Measurements from ENCODE around the gene LHX3. TPM values are rescaled to one million over a fixed set of nuclear protein-coding genes. Genes with fewer than 3 reads are reported as not detected.

LHX3 gene
- polyA plus RNA-seq, 1 donor: not detected

DNA sequence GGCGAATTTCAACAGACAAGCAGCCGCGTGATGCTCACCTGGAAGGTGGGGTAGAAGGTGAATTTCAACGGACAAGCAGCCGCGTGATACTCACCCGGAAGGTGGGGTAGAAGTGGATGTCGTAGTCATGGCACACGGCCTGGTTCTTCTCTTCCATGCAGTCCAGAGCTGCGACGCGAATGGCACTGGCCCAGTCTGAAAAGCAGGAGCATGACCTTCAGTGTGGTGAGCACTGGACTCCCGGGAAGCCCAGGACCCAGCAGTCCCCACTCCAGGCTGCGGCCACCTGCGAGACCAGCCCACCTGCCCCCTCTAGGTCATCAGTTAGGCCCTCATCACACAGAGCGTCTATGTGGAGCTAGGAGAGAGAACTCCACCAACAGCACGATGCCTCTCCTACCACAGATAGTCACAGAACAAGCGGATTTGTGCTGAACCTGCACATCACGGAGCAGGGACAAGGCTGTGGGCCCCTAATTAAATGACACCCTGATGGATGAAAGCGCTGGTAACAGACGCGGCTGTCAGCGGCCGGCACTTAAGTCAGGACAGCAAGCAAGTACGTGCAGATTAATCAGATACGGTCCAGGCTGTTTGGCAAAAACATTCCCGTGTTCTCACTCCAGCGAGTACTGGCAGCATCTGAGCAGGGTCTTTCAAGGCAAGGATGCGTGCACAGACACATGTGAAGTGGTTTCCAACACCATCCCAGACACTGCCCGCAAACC is 21.9 kb upstream of the LHX3 start:
- DNase-seq: no peak

DNA sequence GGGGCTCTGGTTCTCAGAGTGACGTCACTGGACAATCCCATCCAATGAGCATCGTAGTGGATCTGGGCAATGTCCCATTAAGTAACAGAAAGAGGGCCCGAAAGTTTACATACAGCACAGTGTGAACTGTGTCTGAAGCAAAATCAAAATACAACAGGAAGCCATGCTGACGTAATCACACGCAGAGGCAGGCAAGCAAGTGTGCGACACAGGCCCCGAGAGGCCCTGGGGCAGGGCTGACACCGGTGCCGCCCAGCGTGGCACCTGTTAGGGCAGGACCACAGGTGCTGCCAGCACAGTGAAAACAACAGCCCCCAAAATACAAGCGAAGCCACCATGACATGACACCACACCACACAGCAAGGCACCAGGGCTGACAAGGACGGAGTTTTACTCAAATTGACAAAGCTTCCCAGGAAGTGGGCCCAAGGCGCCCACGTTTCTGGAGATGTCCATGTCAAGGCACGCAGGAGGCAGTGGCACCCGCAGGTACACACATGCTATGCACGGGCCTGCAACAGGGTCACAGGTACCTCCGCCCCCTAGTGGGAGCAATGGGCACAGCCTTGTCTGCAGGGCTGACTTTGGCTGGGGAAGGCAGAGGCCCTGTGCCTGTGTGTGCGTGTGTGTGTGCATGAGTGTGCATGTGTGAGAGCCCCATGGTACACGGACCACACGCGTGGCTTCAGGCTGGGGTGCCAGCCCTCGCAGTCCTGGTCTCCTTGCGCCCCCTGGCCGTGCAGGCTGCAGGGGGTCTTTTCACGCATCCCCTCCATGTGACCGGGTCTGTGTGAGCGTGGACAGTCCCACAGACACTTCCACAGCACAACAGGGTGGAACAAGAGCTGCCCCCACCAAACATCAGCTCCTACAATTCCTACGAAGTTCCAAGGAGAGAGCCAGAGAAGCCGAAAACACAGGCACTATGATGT is 21.1 kb upstream of the LHX3 start:
- DNase-seq: no peak

DNA sequence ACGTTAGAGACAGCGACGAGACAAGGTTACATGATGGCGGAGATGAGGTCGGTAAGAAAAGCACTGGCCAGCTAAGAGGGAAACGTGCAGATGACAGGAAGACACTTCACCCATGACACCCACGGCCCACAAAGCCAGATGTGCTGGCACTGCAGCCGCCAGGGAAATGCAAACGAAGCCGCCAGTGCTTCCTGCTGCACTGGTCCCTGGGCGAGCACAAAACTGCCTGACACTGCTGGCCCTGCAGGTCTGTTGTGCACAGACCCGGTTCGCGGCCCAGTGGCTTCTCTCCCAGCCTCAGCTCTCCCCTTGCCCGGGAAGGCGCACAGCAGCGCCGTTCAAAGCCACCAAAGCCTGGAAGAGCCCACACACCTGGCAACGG is 20.4 kb upstream of the LHX3 start:
- DNase-seq: no peak

DNA sequence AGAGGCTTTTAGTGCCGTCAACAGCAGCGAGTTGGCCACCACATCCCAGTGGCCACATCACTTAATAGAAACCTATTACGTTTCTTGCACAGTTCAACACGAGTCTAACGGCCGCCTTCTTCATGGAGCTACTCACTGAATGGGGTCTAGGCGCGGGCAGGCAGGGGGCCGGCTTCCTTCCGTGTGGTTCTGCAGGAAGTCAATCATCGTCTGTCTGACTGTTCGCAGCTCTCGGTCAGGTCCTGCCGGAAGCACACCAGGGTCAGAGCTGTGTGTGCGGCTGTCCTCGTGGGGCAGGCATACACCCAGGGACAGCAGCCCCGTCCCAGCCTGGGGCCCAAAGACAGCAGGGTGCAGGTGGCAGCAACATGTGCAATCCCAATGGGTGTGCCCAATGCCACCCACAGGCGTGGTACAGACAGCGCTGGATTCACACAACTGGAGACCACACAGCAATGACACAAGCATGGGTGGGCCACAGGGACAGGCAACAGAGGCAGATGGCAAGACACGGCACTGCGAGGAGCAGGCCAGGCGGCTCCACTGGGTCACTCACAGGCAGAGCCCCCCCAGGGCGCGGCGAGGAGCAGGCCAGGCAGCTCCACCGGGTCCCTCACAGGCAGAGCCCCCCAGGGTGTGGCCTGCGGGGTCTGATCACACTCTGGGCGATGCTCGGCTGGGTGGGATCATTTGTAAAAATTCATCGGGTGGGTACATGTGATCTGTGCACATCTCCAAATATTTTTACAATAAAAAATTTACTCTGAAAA is 19.1 kb upstream of the LHX3 start:
- no peak for DNase-seq

DNA sequence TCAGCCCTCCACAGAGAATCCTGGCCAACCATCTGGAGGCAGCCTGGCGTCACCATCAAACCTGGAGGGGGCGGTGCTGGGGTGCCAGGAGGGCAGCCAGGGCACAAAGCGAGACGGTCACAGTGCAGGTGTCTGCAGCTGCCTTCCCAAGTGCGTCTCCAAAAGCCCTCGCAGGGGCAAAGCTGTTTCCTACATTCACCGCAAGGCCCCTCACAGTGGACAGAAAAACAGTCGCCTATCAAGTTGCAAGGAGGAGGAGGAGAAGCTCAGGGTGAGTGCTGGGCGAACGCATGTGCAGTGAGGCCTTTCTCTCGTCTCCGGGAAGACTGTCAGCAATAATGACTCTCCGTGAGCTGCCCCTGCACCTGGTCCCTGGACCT is 18.0 kb upstream of the LHX3 start:
- no peak for DNase-seq

DNA sequence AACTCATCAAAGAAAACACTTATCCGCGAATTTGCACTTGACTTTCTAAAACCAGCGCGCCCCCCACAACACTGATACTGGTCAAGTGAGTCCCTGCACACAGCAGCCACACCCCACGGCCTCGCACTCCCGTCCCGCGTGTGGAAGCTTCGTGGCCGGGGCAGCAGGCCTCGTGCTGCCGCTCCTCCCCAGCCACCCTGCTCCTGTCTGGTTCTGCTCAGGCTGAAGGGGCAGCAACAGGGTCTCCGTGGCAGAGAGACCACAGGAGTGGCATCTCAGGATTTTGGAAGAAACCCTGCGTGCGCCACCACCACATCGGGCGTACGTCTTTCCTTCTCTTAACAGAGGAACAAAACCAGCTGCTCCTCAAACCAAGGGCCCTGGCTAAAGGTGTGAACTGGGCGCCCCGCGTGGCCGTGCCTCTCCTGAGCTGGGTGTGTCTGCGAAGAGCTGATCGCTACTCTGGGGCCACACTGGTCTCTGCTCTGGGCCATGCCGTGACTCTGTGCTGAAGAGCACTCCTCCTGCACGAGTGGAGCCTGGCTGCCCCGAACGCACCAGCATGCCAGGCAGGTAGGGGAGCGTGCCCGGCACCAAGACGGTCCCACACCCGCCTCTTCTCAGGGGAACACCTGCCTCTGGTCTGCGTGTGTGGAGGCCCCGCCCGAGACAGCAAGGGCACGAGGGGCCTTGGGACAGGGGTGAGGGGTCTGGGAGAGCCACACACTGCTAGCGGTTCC is 17.4 kb upstream of the LHX3 start:
- no peak for DNase-seq

DNA sequence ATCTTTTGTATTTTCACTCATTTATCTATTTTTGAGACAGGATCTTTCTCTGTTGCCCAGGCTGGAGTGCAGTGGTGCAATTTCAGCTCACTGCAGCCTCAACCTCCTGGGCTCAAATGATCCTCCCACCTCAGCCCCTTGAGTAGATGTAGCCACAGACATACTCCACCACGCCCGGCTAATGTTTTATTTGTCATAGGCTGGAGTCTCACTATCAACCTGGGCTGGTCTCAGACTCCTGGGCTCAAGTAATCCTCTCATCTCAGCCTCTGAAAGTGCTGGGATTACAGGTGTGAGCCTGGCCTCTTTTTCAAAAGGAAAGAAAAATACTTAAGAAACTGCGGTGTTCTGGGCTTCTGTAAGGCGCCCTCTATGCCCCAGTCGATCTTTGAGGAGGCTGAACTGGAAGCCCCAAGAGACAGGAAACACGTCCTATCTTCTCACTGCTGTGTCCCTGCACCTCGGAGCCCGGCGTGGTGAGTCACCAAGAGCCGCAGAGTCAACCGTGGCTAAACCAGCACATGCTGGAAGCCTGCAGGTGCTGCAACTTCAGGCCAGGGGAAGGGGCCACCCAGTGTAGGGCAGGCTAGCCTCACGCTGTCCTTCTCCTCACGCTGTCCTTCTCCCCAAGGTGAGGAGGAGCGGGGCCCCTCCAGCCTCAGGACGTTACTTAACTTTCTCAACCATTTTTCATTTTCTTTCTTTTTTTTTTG is 15.2 kb upstream of the LHX3 start:
- DNase-seq: no peak

DNA sequence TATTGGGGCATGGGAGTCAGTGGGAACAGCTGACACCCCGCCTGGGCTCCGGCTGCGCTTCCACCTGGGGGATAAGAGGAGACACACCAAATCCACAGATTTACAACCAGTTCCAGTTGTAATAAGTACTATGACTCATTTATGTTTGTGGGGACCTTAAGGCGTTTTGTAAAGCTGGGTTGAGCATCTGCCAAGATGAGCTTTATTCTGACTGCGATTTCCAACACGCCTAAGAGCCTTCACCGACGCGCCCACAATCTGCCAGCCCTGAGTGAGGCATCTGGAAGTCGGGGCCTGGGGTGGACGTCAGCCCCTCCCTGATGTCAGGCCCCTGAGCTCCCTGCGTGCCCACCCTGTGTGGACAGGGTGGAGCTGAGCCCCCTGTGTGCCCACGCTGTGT is 14.3 kb upstream of the LHX3 start:
- DNase-seq: no peak

DNA sequence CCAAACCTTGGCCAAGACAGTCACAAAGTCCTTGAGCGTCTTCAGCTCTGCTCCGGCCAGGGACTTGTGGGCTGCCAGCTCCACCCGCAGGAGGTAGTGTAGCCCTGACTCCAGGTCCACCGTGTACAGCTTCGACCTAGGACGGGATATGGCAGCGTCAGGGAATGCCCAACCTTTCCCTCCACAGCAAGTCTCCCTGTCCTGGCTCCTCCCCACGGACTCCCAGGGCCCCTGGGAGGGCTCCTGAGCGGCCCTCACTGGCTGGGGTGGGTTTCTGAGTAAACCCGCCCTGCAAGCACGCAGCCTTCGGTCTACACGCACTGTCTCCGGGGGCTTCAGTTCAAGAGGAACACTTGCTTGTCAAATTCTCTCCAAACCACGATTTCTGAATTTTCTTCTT is 13.7 kb upstream of the LHX3 start:
- no peak for DNase-seq

DNA sequence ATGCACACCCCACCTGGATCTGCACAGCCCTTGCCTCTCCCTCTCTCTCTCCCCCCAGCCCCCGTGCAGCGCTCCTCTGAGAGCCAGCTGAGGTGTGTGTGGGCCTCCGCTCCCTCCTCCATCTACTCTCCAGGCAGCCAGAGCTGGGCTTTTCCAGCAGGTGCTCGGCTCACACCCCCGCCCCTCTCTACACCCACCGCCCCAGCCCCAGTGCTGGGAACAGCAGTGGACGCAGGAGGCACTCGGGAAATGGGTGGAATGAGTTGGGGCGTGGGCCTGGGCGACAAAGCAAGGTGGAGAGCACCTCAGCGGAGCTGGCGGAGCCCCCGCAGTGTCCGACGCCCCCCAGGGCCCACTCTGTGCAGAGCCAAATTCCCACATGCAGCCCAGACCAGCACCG is 13.3 kb upstream of the LHX3 start:
- DNase-seq: no peak

DNA sequence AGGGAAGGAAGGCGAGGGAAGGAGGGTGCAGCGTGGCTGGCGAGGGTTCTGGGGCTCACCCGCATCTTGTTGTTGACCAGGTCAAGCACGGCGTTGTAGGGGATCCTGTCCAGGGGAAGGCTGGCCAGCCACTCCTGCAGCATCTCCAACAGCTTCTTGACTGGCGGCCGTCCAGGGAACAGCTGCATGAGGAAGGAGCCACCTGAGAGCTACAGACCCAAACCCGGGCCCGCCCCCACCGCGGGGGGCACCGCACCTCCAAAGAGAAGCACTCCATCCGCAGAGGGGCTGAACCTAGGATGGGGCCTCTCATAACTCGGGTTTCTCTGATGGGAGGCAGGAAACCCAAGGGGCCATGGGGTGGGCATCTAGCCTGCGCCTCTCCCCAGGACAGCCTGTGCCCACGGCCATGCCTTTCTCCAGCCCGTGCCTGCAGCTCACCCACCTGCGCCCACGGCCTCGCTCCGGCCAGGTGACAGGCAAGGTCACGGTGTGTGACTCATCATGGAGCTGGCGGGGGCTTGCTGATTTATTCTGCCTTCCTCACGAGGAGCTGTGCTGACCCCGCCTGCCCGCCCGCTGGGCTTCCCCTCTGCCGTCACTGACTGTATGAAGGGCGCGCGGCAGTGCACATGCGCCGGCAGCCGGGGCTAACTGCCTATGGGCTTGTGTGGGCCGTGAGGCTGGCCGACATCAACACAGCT is 11.8 kb upstream of the LHX3 start:
- no peak for DNase-seq

DNA sequence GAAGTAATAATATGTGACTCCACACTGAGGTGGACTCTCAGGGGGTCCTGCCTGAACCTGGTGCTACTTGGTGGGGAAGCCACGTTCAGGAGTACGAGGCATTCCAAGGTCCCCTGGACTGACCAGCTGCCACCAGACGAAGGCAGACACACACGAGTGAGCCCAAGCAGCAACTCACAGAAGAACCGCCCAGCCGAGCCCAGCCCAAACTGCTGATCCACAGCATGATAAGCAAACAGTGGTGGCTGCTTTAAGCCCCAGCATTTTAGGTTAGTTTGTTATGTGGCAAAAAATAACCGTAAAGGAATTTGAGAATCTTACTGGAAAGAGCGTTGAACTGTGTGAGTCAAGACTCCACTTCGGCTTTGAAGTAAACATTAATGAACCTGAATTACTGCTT is 8.8 kb upstream of the LHX3 start:
- DNase-seq: no peak

DNA sequence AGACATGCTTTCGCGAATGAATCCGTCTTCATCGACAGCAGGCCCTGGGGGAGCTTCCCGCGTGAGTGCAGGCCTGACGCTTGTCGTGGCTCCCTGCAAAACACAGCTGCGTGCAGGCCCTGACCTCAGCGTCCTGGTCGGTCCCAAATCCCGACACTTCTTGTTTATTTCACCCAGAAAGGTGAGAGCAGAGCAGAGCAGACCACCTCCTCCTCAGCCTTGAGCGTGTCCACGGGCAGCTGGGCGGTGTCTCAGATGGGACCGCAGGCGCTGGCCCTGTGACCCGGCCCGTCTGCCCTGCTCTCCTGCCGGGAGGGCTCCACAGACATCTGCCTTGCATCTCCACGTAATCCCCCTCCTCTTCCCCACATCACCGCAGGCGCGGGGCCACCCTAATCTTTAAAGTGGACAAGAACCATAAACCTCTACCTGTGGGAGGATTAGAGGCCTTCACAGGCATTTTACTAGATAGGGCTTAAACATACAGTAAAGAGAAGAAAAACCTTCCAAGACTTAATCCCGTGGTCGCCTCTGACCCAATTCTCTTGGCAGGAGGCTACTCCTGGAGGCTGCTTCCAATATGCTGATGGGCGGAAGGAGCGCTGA is 7.5 kb upstream of the LHX3 start:
- DNase-seq: no peak

DNA sequence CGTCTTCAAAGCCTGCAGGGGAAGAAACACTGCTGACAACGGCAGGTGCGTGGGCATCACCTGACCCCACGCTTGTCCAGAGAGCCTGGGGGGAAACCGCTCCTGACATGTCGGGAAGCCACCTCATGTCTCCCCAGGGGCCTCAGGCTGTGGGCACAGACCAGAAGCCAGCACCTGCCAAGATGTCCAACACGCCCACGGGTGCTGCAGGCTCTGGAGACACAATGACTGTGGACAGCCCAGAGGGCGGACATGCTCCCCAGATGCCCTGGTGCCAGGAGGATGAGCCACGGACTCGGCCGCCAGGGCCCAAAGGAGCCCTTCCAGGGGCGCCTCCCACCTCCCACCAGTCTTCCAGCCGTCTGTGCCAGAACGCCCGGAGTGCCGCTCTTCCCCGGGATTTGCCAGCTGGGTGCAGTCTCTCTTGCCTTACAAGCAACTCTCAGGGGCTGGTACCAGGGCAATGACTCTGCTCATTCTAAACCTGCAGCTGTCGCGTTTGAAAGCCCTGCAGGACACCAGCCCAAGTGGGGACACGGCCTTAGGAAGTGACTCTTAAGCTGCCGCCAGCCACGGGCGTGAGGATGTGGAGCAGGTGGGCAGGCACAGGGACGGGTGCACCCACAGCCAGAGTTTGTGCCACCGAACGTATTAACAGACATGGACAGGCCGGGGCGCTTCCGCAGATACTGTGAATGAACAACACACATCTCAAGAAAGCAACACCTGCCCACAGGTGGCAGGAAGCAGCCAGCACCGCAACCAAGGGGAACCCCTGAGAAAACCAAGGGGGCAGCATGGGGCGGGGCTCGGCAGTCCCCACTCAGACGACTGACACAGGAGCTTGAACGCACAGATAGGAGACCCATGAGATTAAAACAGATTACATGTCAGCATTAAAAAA is 6.8 kb upstream of the LHX3 start:
- no peak for DNase-seq

DNA sequence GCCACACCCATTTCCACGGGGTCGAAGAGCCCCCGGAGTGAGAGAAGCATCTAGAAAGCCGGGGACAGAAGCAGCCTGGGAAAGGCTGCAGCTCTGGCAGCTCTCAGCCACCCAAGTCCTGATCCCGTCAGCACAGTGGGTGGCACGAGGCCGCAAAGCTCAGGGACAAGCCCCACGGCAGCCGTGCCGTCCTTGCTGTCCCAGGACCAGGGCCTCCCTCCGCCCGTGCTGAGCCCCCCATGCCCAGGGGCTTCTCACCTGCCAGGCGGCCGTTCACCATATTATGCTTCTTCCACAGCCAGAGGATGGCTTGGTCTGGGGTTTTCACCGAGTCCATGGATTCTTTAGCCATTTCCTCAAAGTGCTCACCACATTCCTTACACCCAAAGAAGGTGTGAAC is 6.1 kb upstream of the LHX3 start:
- DNase-seq: no peak

DNA sequence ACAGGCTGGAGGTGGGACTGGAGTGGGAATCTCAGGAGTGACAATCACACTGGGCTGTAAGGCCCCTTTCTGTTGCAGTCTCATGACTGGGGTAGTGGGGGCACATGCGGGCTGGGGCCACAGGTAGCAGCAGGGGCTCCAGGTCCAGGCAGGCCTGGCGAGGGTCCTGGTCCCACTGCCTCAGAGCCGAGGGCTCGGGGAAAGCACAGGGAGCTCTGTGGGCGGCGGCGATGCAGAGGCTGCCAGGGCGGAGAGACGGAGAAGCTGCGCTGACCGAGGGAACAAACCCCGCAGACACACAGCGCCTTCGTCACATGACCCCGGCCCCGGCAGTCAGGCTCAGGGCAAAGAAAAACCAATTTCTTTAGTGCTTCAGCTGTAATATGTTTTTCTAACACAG is 5.3 kb upstream of the LHX3 start:
- no peak for DNase-seq

DNA sequence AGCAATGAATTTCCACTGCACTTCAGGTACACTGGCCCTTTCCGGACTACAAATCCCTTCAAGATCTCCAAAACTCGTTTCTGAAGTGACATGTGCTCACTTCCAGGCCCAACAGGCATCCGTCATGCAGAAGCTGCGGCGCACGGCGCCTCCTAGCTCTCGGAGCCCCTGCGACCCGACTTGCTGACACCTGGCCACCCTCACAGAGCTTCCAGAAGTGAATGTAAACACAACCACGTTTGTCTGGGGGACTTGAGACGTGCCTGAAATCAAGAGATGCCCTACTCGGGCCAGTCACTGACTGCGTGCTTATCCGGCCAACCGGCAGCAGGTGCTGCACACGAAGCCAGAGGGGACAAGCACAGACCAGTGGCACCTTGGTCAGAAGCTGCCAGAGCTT is 4.9 kb upstream of the LHX3 start:
- no peak for DNase-seq

DNA sequence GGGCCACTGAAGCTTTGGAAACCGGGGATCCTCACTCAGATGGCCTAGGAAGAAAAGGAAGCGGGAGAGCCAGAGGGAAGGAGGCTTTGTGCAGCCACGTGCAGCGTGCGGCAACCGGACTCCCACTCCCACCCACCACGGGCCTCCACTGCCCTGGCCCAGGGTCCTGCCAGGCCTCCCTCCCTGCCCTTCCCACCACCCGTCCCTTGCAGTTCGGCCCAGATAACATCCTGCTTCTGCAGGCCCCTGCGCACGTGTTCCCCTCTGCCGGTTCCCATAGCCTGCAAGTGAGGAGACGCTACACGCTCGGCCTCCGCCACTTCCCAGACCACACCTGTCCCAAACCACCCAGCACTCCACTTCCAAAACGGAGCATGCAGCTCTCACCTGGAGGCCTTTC is 4.3 kb upstream of the LHX3 start:
- no peak for DNase-seq

DNA sequence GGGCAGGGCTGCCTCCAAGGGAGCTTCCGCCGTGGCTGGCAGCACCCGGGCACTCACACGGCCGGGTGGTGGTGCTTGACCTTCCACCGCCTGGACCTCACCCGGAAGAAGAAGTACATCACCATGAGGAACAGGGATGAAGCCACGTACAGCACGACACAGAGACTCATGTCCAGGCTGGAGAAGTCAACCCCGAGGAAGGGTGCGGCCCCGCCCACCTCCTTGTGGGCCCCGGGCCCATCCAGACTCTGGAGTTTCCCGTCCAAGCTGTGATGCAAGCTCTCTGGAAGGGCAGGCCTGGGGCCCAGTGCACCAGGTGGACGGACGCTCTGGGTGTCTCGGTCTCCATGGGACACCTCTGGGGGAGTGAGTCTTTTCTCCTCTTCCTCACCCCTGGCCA is 3.7 kb upstream of the LHX3 start:
- DNase-seq: no peak

DNA sequence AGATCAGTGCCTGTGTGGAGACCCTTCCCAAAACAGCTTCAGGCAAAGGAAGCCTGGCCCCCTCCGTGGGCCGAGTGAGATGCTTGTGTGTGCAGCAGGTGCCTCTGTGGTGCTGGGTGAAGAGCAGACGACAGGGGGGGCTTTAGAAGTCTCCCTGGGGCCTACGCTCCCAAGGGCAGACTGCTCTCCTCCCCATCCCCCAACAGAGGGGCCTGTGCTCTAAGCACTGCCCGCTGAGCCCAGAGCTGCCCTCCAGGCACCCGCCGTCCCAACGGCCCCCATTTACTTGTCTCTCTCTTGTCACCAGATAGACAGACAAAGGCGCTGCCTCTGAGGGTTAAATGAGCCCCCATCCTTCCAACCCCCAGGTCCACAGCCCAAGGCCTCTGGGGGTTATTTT is 2.7 kb upstream of the LHX3 start:
- DNase-seq: no peak
